Myocyte (in vitro differentiated cells): ENCODE results near the gene HELZ2. TPM values are rescaled to one million over a fixed set of nuclear protein-coding genes. Genes with fewer than 3 reads are reported as not detected.
"Not testable (repeated sequence)": the region's sequence is repeated elsewhere in the genome, so short reads cannot be mapped to it uniquely, and the experiment has no call there.

Experiments
- DNase-seq: peaks from one replicate; pipeline ENCODE4 v3.0.0-alpha.2; 2012; ENCODE audit warnings: low read depth
- polyA plus RNA-seq: library from polyadenylated mRNA; unstranded; fragments of >200 nt; gene quantifications from one replicate; pipeline ENCODE4 v1.2.1, GENCODE V29; 2012; ENCODE audit warnings: missing spikeins
- total RNA-seq: library from RNA; depleted of rRNA; stranded (reverse); fragments of >200 nt; gene quantifications from 2 replicates; pipeline ENCODE4 v1.2.3, GENCODE V29; 2014

HELZ2 gene
- 15.5 and 17.9 TPM in 2 replicates for total RNA-seq
- polyA plus RNA-seq, result 7.5 TPM

DNA sequence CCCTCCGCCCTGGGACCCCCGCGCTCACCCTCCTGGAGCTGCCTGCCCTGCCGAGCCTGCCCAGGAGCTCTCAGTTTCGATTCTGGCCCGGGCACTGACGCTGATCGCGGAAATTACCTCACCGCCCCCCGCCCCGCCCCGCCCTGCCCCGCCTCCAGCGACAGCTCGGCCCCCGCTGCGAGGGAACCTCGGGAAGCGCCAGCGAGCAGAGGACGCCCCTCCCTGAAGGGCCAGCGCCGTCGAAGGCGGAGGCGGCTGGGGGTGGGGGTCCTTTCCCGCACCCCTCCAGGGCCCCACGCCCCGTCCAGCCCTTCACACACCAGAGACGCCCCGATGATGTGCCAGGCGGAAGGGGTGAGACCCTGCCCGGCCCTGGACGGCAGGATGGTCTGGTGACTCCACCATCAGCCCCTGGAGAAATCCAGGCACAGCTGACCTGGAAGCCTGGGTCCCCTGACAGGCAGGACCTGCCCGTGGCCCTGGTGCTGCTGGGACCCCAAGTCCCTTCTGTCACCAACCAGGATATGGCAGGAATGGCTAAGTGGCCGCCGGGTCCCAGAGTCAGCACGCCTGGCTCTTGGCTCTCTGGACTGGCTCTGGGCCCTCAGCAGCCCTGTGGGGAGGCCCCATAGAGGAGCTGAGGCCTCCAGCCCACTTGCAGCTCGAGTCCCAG lies at the start of gene HELZ2:
HELZ2 (minus strand) TSS at position 84 of the 673 bp plus-strand sequence. CDS start 1,854 bp downstream, outside the sequence.
- DNase-seq, result peak; percentile 61

DNA sequence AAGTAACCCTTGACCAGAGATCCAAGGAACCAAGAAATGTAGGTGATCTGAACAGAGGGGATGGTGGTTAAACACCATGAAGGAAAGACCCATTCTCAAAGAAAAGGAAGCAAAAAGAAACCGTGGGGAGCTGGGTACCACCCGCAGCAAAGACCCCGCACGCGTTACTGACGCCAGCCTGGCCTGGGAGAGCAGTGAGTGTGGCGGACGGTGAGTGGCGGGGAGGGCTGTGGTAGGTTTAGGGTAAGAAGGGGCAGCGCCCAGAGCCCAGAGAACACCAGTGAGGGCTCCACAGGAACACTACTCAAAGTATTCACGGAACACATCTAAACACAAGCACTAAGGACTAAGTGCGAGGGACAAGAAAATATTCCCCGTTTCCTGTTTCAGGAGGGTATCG lies 48.7 kb upstream of the HELZ2 start:
- DNase-seq, result no peak

GRCh38 chr20:63622096-63622495 lies 48.1 kb upstream of the HELZ2 start:
- DNase-seq, result no peak

DNA sequence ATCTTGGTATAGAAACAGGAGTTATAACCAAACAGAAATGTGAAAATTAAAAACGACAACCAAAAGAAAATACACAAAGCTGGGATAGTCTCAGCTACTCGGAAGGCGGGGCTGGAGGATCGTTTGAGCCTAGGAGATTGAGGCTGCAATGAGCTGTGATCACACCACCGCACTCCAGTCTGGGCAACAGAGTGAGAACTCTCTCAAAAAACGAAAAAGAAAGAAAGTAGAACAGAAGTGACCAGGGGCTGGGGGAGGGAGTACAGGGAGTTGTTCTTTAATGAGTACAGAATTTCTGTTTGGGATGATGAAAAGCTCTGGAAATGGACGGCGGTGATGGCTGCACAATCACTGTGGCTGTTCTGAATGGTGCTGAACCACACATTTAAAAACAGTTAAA lies 47.0 kb upstream of the HELZ2 start:
- no peak for DNase-seq

DNA sequence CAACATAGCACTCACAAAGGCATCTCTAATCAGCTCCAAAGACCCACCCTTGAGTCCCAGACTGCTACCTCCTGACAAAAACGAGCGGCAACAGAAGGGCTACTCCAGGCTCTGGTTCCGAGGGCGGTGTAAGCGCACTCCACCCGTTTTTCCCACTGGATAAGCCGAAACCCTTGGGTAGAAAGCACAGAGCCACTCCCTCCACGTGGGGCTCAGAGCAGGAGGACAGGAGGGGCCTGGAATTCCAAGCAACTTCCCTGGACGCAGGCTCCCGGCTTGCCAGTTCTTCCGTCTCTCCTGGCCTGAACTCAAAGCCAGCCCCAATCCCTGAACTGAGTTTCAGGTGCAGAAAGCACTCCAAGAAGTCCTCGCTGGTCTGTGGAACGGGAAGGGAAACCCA lies 45.5 kb upstream of the HELZ2 start:
- no peak for DNase-seq

DNA sequence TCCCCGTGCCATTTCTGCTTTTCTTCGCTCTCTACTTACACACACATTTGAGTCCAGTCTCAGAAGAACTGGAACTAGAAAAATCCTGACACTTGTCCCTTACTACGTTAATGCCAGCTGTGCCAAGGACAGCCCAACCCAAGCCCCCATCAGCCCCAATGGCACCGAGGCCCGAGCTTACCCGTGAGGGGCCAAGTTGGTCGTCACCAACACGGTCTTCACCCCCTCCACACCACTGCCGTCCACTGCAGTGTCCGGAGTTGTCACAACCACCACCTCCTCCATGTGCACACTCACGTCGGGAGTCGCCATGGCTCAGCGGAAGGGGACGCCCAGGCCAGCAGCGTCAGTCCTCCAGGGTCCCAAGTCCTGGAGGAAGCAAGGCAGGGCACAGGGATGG lies 45.0 kb upstream of the HELZ2 start:
- no peak for DNase-seq

DNA sequence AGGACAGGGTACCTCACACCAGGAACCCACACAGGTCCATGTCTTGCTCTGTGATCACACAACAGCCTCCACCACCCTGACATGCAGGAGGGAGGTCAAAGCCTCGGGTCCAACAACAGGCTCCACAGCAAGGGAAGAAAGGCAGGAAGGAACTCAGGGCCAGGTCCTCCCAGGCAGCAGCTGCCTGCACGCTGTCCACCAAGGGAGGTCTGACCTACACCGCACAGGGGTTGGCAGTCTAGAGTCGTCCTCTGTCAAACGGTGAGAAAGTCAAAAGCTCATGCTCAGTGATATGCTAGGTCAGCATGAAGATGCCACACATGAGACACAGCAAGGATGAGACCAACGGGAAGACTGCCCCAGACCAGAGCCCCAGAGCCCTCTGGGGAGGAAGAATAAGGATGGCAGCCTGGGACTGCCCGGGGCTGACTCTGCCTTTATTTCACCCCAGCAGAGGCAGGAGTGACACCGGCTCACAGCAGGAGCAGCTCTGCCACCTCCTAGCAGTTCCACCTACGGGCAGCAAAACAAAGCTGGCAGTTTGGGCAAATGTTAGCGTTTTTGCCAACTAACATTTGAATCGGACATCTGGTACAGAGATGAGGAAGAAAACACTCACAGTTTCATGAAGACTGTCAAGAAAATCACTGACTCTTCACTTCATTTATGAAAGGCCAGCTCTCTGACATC lies 44.4 kb upstream of the HELZ2 start:
- DNase-seq, result no peak

- DNase-seq, result no peak
These were observed 43.8 kb upstream of the HELZ2 start for GRCh38 chr20:63617876-63618265.

DNA sequence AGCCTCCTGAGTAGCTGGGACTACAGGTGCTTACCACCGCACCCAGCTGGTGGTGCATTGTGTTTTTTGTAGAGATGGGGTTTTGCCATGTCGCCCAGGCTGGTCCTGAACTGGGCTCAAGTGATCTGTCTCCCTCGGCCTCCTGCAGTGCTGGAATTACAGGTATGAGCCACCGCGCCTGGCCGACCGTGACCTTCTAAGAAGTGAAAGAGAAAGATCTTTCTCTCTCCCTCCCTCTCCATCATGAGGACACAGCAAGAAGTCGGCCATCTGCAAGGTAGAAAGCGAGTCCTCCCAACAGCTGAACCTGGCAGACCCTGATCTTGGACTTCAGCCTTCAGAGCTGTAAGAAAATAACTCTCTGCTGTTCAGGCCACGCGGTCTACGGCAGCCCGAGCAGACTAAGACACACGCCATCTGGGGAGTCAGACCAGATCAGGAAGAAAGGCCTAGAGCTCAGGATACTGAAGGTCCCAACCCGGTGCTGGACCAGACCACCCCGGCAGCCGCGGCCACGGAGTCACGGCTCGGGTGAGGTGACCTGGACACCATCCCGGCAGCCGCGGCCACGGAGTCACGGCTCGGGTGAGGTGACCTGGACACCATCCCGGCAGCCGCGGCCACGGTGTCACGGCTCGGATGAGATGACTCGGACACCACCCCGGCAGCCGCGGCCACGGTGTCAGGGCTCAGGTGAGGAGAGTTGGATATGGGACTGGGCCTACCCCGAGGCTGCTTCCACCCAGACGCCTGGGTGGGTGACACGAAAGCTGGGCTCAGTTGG lies 43.2 kb upstream of the HELZ2 start:
- DNase-seq, result no peak

DNA sequence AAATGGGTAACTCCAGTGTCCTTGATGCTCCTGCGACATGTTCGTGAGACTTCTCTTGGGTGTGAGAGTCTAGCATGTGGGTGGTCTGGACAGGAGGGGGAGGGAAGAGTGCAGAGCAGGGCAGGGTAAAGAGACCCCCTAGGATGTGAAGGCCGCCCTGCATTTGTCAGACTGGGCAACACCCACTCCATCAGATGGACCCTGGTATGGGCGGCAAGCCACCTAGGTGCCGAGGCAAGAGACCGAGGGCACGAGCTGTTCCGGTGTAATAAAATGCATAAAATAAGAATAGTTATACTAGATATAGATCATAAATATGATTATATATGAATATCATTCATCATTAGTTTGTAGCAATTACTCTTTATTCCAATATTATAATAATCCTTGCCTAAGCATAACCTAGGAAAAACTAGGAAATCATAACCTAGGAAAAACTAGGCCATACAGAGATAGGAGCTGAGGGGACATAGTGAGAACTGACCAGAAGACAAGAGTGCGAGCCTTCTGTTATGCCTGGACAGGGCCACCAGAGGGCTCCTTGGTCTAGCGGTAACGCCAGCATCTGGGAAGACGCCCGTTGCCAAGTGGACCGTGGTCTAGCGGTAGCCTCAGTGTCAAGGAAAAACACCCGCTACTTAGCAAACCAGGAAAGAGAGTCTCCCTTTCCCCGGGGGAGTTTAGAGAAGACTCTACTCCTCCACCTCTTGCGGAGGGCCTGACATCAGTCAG lies 40.0 kb upstream of the HELZ2 start:
- DNase-seq, result not testable (repeated sequence)

- DNase-seq, result peak; percentile 33
These were observed 38.4 kb upstream of the HELZ2 start for GRCh38 chr20:63612276-63612931.

DNA sequence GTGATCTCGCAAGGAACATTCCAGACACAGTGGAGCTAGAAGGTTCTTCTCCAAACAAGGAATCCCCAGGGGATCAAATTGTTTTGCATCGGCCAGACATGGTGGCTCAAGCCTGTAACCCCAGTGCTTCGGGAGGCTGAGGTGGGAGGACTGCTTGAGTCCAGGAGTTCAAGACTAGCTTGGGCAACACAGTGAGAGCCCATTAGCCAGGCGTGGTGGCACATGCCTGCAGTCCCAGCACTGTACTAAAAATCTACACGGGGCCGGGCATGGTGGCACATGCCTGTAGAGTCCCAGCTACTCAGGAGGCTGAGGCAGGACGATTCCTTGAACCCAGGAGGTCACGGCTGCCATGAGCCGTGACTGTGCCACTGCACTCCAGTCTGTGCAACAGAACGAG lies 37.6 kb upstream of the HELZ2 start:
- DNase-seq, result no peak

- no peak for DNase-seq
These were observed 36.8 kb upstream of the HELZ2 start for GRCh38 chr20:63610581-63611435.

GRCh38 chr20:63606686-63607085 lies 32.6 kb upstream of the HELZ2 start:
- no peak for DNase-seq

GRCh38 chr20:63602321-63602720 lies 28.3 kb upstream of the HELZ2 start:
- no peak for DNase-seq

DNA sequence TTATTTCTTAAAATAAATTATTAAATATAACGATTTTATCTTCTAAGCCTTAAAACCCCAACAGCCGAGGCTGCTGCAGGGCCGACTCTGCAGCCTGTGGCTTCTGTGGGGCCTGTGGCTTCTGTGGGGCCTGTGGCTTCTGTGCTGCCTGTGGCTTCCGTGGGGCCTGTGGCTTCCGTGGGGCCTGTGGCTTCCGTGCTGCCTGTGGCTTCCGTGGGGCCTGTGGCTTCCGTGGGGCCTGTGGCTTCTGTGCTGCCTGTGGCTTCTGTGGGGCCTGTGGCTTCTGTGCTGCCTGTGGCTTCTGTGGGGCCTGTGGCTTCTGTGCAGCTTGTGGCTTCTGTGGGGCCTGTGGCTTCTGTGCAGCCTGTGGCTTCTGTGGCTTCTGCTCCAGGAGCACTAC lies 27.6 kb upstream of the HELZ2 start:
- not testable (repeated sequence) for DNase-seq

GRCh38 chr20:63599396-63600050 lies 25.5 kb upstream of the HELZ2 start:
- DNase-seq, result no peak

GRCh38 chr20:63598479-63599395 lies 24.7 kb upstream of the HELZ2 start:
- DNase-seq, result no peak
